ENCODE measurements around the gene SLC13A5.

The SLC13A5 gene

GRCh38 chr17:6721744-6722143, 8.6 kb upstream of the SLC13A5 start:
- DNase-seq, result no peak
- H3K27me3 Mint-ChIP-seq, result peaks cover 60% of the 10 kb centered on the region
- no peaks in the 10 kb centered on the region for H3K36me3 Mint-ChIP-seq (ENCODE audit: low read depth)
- peaks cover under 1% of the 10 kb centered on the region for H3K9me3 Mint-ChIP-seq
- H3K4me3 Mint-ChIP-seq, result no peak overlapping the region
- H3K4me1 Mint-ChIP-seq (ENCODE audit: low read depth), result no peaks in the 10 kb centered on the region
- H3K27ac Mint-ChIP-seq, result no peak overlapping the region

GRCh38 chr17:6716736-6717135, 3.6 kb upstream of the SLC13A5 start:
- H3K9me3 Mint-ChIP-seq, result peaks cover 3% of the 10 kb centered on the region
- no peaks in the 10 kb centered on the region for H3K36me3 Mint-ChIP-seq (ENCODE audit: low read depth)
- H3K4me3 Mint-ChIP-seq, result no peak overlapping the region
- peaks cover 80% of the 10 kb centered on the region for H3K27me3 Mint-ChIP-seq
- H3K27ac Mint-ChIP-seq, result no peak overlapping the region
- no peak for DNase-seq
- H3K4me1 Mint-ChIP-seq (ENCODE audit: low read depth), result peaks cover 19% of the 10 kb centered on the region

GRCh38 chr17:6714315-6714874, 1.2 kb upstream of the SLC13A5 start:
- Mint-ChIP-seq H3K27ac (no peak overlapping the region), H3K4me3 (peak overlapping the region; percentile 46), H3K27me3 (peaks cover 78% of the 10 kb centered on the region), H3K36me3 (ENCODE audit: low read depth) (no peaks in the 10 kb centered on the region), H3K9me3 (peaks cover 3% of the 10 kb centered on the region), H3K4me1 (ENCODE audit: low read depth) (peaks cover 19% of the 10 kb centered on the region)
- no peak for DNase-seq

GRCh38 chr17:6713918-6714271, 726 bp upstream of the SLC13A5 start:
- peaks cover 19% of the 10 kb centered on the region for H3K4me1 Mint-ChIP-seq (ENCODE audit: low read depth)

GRCh38 chr17:6712854-6713129, 377 bp downstream of the SLC13A5 start:
- H3K4me1 Mint-ChIP-seq (ENCODE audit: low read depth), result peaks cover 19% of the 10 kb centered on the region
- peaks cover 81% of the 10 kb centered on the region for H3K27me3 Mint-ChIP-seq
- no peak overlapping the region for H3K27ac Mint-ChIP-seq
- DNase-seq, result no peak
- H3K4me3 Mint-ChIP-seq, result peak overlapping the region; percentile 61
- H3K36me3 Mint-ChIP-seq (ENCODE audit: low read depth), result no peaks in the 10 kb centered on the region
- peaks cover 3% of the 10 kb centered on the region for H3K9me3 Mint-ChIP-seq

More at GRCh38 chr17:6713918-6714271, 726 bp upstream of the SLC13A5 start:
- H3K27me3 Mint-ChIP-seq, result peaks cover 76% of the 10 kb centered on the region
- peak overlapping the region; percentile 46 for H3K4me3 Mint-ChIP-seq
- peaks cover 3% of the 10 kb centered on the region for H3K9me3 Mint-ChIP-seq
- DNase-seq, result no peak
- no peak overlapping the region for H3K27ac Mint-ChIP-seq
- no peaks in the 10 kb centered on the region for H3K36me3 Mint-ChIP-seq (ENCODE audit: low read depth)

- Mint-ChIP-seq H3K27ac (no peak overlapping the region), H3K9me3 (peaks cover 3% of the 10 kb centered on the region), H3K4me3 (peak overlapping the region; percentile 61), H3K4me1 (ENCODE audit: low read depth) (peaks cover 19% of the 10 kb centered on the region), H3K27me3 (peaks cover 77% of the 10 kb centered on the region), H3K36me3 (ENCODE audit: low read depth) (no peaks in the 10 kb centered on the region)
- DNase-seq, result no peak
Measured at GRCh38 chr17:6712058-6712853, 913 bp downstream of the SLC13A5 start.

- no peak overlapping the region for H3K27ac Mint-ChIP-seq
- H3K4me1 Mint-ChIP-seq (ENCODE audit: low read depth), result peaks cover 19% of the 10 kb centered on the region
- H3K4me3 Mint-ChIP-seq, result no peak overlapping the region
- peaks cover 80% of the 10 kb centered on the region for H3K27me3 Mint-ChIP-seq
- H3K9me3 Mint-ChIP-seq, result peaks cover 1% of the 10 kb centered on the region
- no peaks in the 10 kb centered on the region for H3K36me3 Mint-ChIP-seq (ENCODE audit: low read depth)
- DNase-seq, result no peak
Measured at GRCh38 chr17:6711681-6712057, 1.5 kb downstream of the SLC13A5 start.

- Mint-ChIP-seq H3K27me3 (peaks cover 82% of the 10 kb centered on the region), H3K4me1 (ENCODE audit: low read depth) (peaks cover 19% of the 10 kb centered on the region), H3K9me3 (no peaks in the 10 kb centered on the region), H3K4me3 (no peak overlapping the region), H3K27ac (no peak overlapping the region), H3K36me3 (ENCODE audit: low read depth) (no peaks in the 10 kb centered on the region)
- DNase-seq, result no peak
Measured at GRCh38 chr17:6711081-6711674, 2.0 kb downstream of the SLC13A5 start.

- no peaks in the 10 kb centered on the region for H3K36me3 Mint-ChIP-seq (ENCODE audit: low read depth)
- peaks cover 74% of the 10 kb centered on the region for H3K27me3 Mint-ChIP-seq
- DNase-seq, result no peak
- H3K27ac Mint-ChIP-seq, result no peak overlapping the region
- no peak overlapping the region for H3K4me3 Mint-ChIP-seq
- no peaks in the 10 kb centered on the region for H3K9me3 Mint-ChIP-seq
- peaks cover 19% of the 10 kb centered on the region for H3K4me1 Mint-ChIP-seq (ENCODE audit: low read depth)
Measured at GRCh38 chr17:6710317-6710716, 2.9 kb downstream of the SLC13A5 start.

GRCh38 chr17:6708357-6708961, 4.7 kb downstream of the SLC13A5 start:
- no peak for DNase-seq
- no peaks in the 10 kb centered on the region for H3K9me3 Mint-ChIP-seq
- peaks cover 9% of the 10 kb centered on the region for H3K4me1 Mint-ChIP-seq (ENCODE audit: low read depth)
- H3K27me3 Mint-ChIP-seq, result peaks cover 57% of the 10 kb centered on the region
- H3K27ac Mint-ChIP-seq, result no peak overlapping the region
- no peak overlapping the region for H3K4me3 Mint-ChIP-seq
- H3K36me3 Mint-ChIP-seq (ENCODE audit: low read depth), result no peaks in the 10 kb centered on the region

- no peaks in the 10 kb centered on the region for H3K36me3 Mint-ChIP-seq (ENCODE audit: low read depth)
- no peak overlapping the region for H3K4me3 Mint-ChIP-seq
- H3K9me3 Mint-ChIP-seq, result no peaks in the 10 kb centered on the region
- peaks cover 46% of the 10 kb centered on the region for H3K27me3 Mint-ChIP-seq
- peaks cover 1% of the 10 kb centered on the region for H3K4me1 Mint-ChIP-seq (ENCODE audit: low read depth)
- no peak overlapping the region for H3K27ac Mint-ChIP-seq
- DNase-seq, result no peak
Measured at GRCh38 chr17:6706996-6707395, 6.2 kb downstream of the SLC13A5 start.

- peaks cover 42% of the 10 kb centered on the region for H3K27me3 Mint-ChIP-seq
- H3K9me3 Mint-ChIP-seq, result no peaks in the 10 kb centered on the region
- no peaks in the 10 kb centered on the region for H3K36me3 Mint-ChIP-seq (ENCODE audit: low read depth)
- no peak for DNase-seq
- H3K4me1 Mint-ChIP-seq (ENCODE audit: low read depth), result peaks cover 3% of the 10 kb centered on the region
- no peak overlapping the region for H3K27ac Mint-ChIP-seq
- H3K4me3 Mint-ChIP-seq, result no peak overlapping the region
Measured at GRCh38 chr17:6706499-6706898, 6.7 kb downstream of the SLC13A5 start.

GRCh38 chr17:6704470-6705052, 8.6 kb downstream of the SLC13A5 start:
- H3K36me3 Mint-ChIP-seq (ENCODE audit: low read depth), result no peaks in the 10 kb centered on the region
- H3K4me1 Mint-ChIP-seq (ENCODE audit: low read depth), result peaks cover 3% of the 10 kb centered on the region
- H3K9me3 Mint-ChIP-seq, result no peaks in the 10 kb centered on the region
- peaks cover 29% of the 10 kb centered on the region for H3K27me3 Mint-ChIP-seq
- no peak for DNase-seq
- no peak overlapping the region for H3K27ac Mint-ChIP-seq
- no peak overlapping the region for H3K4me3 Mint-ChIP-seq

GRCh38 chr17:6703751-6704150, 9.4 kb downstream of the SLC13A5 start:
- Mint-ChIP-seq H3K9me3 (no peaks in the 10 kb centered on the region), H3K36me3 (ENCODE audit: low read depth) (no peaks in the 10 kb centered on the region), H3K27ac (no peak overlapping the region), H3K27me3 (peaks cover 23% of the 10 kb centered on the region), H3K4me1 (ENCODE audit: low read depth) (peaks cover 3% of the 10 kb centered on the region), H3K4me3 (no peak overlapping the region)
- DNase-seq, result no peak

All from activated T-cell treated with anti-CD3 and anti-CD28 coated beads, Interleukin-2, amount 50 U/mL, for 24 hours (primary cell).